ENCODE data around the gene MFSD8.
"Not testable (repeated sequence)": the region's sequence is repeated elsewhere in the genome, so short reads cannot be mapped to it uniquely, and the experiment has no call there.

MFSD8 gene

GRCh38 chr4:127965803-127966175 is 816 bp upstream of the MFSD8 start:
- TF ChIP-seq, protein P1, sequence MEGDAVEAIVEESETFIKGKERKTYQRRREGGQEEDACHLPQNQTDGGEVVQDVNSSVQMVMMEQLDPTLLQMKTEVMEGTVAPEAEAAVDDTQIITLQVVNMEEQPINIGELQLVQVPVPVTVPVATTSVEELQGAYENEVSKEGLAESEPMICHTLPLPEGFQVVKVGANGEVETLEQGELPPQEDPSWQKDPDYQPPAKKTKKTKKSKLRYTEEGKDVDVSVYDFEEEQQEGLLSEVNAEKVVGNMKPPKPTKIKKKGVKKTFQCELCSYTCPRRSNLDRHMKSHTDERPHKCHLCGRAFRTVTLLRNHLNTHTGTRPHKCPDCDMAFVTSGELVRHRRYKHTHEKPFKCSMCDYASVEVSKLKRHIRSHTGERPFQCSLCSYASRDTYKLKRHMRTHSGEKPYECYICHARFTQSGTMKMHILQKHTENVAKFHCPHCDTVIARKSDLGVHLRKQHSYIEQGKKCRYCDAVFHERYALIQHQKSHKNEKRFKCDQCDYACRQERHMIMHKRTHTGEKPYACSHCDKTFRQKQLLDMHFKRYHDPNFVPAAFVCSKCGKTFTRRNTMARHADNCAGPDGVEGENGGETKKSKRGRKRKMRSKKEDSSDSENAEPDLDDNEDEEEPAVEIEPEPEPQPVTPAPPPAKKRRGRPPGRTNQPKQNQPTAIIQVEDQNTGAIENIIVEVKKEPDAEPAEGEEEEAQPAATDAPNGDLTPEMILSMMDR (IDR thresholded peaks at IDR 0.05; ENCODE audit: low read depth, low read length): no peak
- DNase-seq (ENCODE audit: extremely low read depth, low read depth): no peak

- not testable (repeated sequence) for DNase-seq (ENCODE audit: extremely low read depth, low read depth)
Measured at GRCh38 chr4:127964426-127965061, 429 bp downstream of the MFSD8 start.

DNA sequence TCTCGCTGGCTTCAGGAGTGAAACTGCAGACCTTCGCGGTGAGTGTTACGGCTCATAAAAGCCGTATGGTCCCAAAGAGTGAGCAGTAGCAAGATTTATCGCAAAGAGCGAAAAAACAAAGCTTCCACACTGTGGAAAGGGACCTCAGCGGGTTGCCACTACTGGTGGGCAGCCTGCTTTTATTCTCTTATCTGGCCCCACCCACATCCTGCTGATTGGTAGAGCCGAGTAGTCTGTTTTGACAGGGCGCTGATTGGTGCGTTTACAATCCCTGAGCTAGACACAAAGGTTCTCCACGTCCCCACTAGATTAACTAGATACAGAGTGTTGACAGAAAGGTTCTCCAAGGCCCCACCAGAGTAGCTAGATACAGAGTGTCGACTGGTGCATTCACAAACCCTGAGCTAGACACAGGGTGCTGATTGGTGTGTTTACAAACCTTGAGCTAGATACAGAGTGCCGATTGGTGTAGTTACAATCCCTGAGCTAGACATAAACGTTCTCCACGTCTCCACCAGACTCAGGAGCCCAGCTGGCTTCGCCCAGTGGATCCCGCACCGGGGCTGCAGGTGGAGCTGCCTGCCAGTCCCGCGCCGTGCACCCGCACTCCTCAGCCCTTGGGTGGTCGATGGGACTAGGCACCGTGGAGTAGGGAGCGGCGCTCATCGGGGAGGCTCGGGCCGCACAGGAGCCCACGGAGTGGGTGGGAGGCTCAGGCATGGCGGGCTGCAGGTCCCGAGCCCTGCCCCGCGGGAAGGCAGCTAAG is 1.2 kb downstream of the MFSD8 start:
- DNase-seq (ENCODE audit: extremely low read depth, low read depth): not testable (repeated sequence)

DNA sequence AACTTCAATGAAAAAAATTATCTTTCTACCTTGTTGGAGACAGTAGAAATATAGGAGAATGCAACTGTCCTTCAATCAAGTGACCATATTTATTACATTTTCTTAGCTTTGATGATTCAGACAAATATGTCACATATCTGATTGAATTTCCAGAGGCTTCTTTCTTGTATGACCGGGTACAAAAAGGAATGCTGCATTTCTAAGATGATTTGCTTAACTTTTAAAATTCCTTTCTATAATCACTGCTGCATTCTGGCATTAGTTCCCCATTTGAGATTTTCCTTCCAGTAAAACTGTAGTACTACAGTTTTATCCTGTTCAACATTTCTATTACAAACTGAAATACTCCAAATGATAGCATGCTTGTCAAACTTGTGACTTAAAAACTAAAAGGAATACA is 5.2 kb downstream of the MFSD8 start:
- DNase-seq (ENCODE audit: extremely low read depth, low read depth): no peak
- TF ChIP-seq, protein P1 (IDR thresholded peaks at IDR 0.05; ENCODE audit: low read depth, low read length): no peak

DNA sequence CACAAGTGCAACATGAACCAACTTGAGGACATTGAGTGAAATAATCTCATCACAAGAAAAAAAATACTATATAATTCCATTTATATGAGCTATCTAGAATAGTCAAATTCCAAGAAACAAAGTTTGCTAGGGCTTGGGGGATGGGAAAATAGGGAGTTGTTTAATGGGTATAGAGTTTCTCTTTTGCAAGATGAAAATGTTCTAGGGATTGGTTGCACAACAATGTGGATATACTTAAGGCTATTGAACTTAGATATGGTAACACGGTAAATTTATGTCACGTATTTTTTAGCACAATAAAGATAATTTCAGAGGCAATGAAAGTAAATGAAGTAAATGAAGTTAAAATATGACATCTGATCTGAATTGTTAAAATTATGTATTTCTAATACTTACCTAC is 7.9 kb downstream of the MFSD8 start:
- DNase-seq (ENCODE audit: extremely low read depth, low read depth): no peak
- TF ChIP-seq, protein P1 (IDR thresholded peaks at IDR 0.05; ENCODE audit: low read depth, low read length): no peak

- DNase-seq (ENCODE audit: extremely low read depth, low read depth): no peak
- TF ChIP-seq, protein P1 (IDR thresholded peaks at IDR 0.05; ENCODE audit: low read depth, low read length): no peak
Measured at GRCh38 chr4:127936974-127937373, 28.0 kb downstream of the MFSD8 start.

- not testable (repeated sequence) for DNase-seq (ENCODE audit: extremely low read depth, low read depth)
Measured at GRCh38 chr4:127931836-127932235, 33.1 kb downstream of the MFSD8 start.

DNA sequence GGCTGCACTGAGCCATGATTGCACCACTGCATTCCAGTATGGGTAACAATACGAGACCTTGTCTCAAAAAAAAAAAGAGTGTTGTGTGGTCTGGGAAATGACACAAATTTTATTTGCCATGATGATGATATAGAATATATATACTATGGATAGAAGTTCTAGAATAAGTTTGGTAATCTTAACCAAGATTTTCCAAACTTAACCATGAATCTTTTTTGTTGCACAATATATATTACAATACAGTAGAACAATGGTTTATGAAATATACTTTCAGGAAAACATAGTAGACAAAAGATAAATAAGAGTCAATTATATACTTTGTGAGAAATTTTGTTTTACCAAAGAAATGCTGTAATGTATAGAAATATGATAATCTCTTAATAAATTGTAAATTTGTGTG is 34.8 kb downstream of the MFSD8 start:
- TF ChIP-seq, protein P1 (IDR thresholded peaks at IDR 0.05; ENCODE audit: low read depth, low read length): no peak

GRCh38 chr4:127925720-127926119 is 39.3 kb downstream of the MFSD8 start:
- DNase-seq (ENCODE audit: extremely low read depth, low read depth): not testable (repeated sequence)

More for the DNA sequence above, 34.8 kb downstream of the MFSD8 start:
- no peak for DNase-seq (ENCODE audit: extremely low read depth, low read depth)
